ENCODE measurements around the gene KRTAP17-1. TPM values are rescaled to one million over a fixed set of nuclear protein-coding genes. Genes with fewer than 3 reads are reported as not detected.

KRTAP17-1 gene
- total RNA-seq, 1 experiment from 2014 or later = not detected

- Mint-ChIP-seq H3K4me3 (no peak overlapping the region), H3K4me1 (peaks cover 0 to 3% of the 10 kb centered on the region in 2 experiments; a peak in 1 of 4 replicates), H3K27ac (no peak overlapping the region), H3K36me3 (ENCODE audit: insufficient read depth in 1 of 3, low read depth in 3 of 3) (peaks cover 0 to 15% (median 12%) of the 10 kb centered on the region in 3 experiments; a peak in 1 of 7 replicates), H3K27me3 (ENCODE audit: low read depth) (peaks cover 9% of the 10 kb centered on the region), H3K9me3 (peaks cover 16% of the 10 kb centered on the region in 2 experiments; a peak in 4 of 5 replicates)
- Histone ChIP-seq H3K4ac (ENCODE audit: low read depth, low read length) (no peak overlapping the region; the same call in 1 of the 2 replicates), H3K79me1 (ENCODE audit: insufficient read depth, low read depth, low read length, poor library complexity, severe bottlenecking) (no peaks in the 10 kb centered on the region), H2AK5ac (ENCODE audit: insufficient read length, low read length) (no peak overlapping the region), H3K4me1 (ENCODE audit: insufficient read depth, low read length) (no peaks in the 10 kb centered on the region; the same call in 1 of the 2 replicates), H4K91ac (ENCODE audit: insufficient read length, low read depth, low read length) (no peak overlapping the region), H3K23ac (ENCODE audit: insufficient read length, low read depth, low read length) (no peak overlapping the region), H3K4me2 (ENCODE audit: insufficient read depth, insufficient read length, low read length) (no peak overlapping the region), H2BK12ac (ENCODE audit: insufficient read length, low read depth, low read length) (no peak overlapping the region), H2AFZ (ENCODE audit: low read length) (no peak overlapping the region), H3K18ac (ENCODE audit: insufficient read length, low read depth, low read length) (no peak overlapping the region), H4K20me1 (ENCODE audit: control insufficient read depth, insufficient read depth, insufficient read length) (no peaks in the 10 kb centered on the region), H3K79me2 (ENCODE audit: insufficient read depth, low read length) (no peaks in the 10 kb centered on the region), H3K56ac (ENCODE audit: insufficient read length, low read depth, low read length) (no peak overlapping the region), H3T11ph (ENCODE audit: low read length) (no peak overlapping the region), H2BK5ac (ENCODE audit: insufficient read length, low read length) (no peak overlapping the region), H3K14ac (ENCODE audit: insufficient read depth, low read length) (no peak overlapping the region; the same call in 1 of the 2 replicates), H4K5ac (ENCODE audit: insufficient read length, low read depth, low read length) (no peak overlapping the region), H3K27me3 (ENCODE audit: insufficient read depth, low read length) (no peaks in the 10 kb centered on the region), H4K8ac (replicated peaks; ENCODE audit: insufficient read length, low read depth, low read length) (no peak overlapping the region), H2BK20ac (ENCODE audit: low read depth, low read length, poor library complexity, severe bottlenecking) (no peak overlapping the region), H3K9me3 (ENCODE audit: control insufficient read depth, low read depth, low read length) (no peaks in the 10 kb centered on the region), H2BK15ac (ENCODE audit: low read depth, low read length) (no peak overlapping the region), H2BK120ac (ENCODE audit: low read depth, low read length, poor library complexity, severe bottlenecking) (no peak overlapping the region), H3K23me2 (ENCODE audit: insufficient read length, low read depth, low read length, poor library complexity, severe bottlenecking) (no peaks in the 10 kb centered on the region), H3K9ac (ENCODE audit: extremely low read depth, insufficient read length, low read length) (no peak overlapping the region), H3K27ac (ENCODE audit: insufficient read length, low read depth, low read length) (no peak overlapping the region)
- WGBS (ENCODE audit: extremely low coverage, insufficient read length, low lambda C conversion rate) = no CpG with 5 or more reads among the region's 17 CpGs
- TF ChIP-seq CTCF (conservative IDR thresholded peaks at IDR 0.05) = no peak
- no peak for DNase-seq
Measured at GRCh38 chr17:41315814-41316445, 420 bp upstream of the KRTAP17-1 start.

Measured in H9 (cell line).